GM12874 (cell line): ENCODE measurements around the gene TTLL10.

Experiments used
- TF ChIP-seq, protein P1 (sequence below): IDR thresholded peaks from 2 replicates; pipeline ENCODE4 v1.5.1; 2011; ENCODE audit warnings: low read depth, mild to moderate bottlenecking, control low read depth, low read length, moderate library complexity; ENCODE audit not compliant: insufficient read depth

Gene TTLL10

DNA sequence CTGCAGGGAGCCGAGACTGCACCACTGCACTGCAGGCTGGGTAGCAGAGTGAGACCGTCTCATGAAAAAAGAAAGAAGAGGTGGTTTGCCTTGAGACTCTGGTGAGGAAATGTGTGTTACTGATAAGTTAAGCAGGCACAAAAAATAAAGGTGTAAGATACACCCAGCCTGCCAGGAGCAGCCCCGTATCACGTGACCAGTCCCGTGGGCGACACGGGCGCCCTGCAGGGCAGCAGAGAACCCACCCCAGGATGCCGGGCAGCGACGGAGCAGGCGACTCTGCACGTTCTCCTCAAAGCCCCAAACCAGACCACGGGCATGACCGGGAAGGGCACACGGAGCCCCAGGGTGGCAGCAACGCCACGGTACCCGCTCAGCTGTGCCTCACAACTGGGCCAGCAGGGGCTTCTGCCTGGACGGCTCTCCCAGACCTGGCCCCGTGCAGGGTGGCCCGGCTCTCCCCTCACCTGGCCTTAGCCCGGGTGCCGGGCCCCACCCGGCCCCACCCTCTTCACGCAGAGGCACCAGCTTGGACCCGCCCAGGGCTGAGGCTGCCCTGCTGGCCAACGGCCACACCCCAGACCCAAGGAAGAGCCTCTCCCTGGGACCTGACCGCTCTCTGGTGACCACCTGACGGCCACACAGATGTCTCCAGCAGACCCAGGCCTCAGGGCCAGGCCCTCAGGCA, 48.4 kb downstream of the TTLL10 start:
- TF ChIP-seq, protein P1, sequence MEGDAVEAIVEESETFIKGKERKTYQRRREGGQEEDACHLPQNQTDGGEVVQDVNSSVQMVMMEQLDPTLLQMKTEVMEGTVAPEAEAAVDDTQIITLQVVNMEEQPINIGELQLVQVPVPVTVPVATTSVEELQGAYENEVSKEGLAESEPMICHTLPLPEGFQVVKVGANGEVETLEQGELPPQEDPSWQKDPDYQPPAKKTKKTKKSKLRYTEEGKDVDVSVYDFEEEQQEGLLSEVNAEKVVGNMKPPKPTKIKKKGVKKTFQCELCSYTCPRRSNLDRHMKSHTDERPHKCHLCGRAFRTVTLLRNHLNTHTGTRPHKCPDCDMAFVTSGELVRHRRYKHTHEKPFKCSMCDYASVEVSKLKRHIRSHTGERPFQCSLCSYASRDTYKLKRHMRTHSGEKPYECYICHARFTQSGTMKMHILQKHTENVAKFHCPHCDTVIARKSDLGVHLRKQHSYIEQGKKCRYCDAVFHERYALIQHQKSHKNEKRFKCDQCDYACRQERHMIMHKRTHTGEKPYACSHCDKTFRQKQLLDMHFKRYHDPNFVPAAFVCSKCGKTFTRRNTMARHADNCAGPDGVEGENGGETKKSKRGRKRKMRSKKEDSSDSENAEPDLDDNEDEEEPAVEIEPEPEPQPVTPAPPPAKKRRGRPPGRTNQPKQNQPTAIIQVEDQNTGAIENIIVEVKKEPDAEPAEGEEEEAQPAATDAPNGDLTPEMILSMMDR: no peak

DNA sequence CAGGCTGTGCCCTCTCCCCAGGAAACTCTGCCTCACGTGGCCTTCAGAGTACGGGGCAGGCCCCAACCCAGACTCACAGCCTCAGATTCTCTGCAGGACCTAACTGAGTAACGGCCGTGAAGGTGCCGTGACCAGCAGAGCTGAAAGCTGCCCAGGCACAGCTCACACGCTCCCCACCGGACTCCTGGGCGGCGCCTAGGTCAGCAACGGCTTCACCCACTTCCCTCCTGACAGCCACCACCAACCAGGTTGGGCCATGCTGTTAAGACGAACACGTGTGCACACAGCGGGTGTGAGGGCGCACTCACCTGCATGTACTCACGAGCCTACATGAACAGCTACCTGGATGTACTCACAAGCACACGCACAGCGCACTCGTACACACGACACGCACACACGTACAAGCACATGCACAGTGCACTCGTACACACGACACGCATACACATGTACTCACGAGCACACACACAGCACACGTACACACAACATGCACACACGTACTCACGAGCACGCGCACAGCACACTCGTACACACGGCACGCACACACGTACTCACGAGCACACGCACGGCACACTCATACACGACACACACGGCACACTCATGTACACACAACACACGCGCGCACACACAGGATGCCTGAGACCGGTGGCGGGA, 49.0 kb downstream of the TTLL10 start:
- TF ChIP-seq, protein P1: no peak

DNA sequence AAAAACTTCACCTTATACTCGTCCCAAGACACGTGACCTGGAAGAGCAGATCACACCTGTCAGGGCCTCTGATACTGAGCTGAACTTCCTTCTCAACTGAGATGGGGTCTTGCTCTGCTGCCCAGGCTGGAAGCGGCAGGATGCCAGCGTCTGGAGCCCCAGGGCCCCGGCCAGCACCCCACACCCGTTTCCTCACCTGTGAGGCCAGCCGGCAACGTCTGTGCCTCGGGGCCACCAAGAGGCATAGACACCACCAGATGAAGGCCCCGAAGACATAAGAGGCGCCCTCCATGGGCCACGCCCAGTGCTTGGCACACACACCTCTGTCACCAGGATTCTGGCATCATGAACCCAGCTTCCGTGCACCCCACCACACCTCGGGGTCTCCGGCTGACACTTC, 49.6 kb downstream of the TTLL10 start:
- TF ChIP-seq, protein P1: no peak

DNA sequence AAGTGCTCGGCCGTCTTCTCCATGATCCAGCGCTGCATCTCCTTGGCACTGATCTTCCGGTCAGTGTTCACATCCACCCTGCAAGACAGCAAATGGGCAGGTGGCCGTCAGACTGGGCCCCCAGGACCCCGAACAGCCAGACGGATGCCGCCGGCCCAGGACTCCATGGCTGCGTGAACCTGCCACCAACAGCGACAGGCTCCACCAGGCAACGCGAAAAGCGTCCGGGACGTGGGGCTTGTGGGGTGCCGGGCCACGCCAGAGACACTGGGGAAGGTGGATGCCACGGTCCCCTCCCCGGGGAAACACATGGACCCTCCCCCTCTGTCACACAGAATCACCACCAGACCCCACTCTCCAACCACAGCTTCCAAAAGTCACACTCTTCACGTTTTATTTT, 50.2 kb downstream of the TTLL10 start:
- TF ChIP-seq, protein P1: no peak

- TF ChIP-seq, protein P1: no peak
These were observed 51.7 kb downstream of the TTLL10 start for GRCh38 chr1:1225238-1225845.

GRCh38 chr1:1225913-1226312, 52.2 kb downstream of the TTLL10 start:
- TF ChIP-seq, protein P1: no peak

DNA sequence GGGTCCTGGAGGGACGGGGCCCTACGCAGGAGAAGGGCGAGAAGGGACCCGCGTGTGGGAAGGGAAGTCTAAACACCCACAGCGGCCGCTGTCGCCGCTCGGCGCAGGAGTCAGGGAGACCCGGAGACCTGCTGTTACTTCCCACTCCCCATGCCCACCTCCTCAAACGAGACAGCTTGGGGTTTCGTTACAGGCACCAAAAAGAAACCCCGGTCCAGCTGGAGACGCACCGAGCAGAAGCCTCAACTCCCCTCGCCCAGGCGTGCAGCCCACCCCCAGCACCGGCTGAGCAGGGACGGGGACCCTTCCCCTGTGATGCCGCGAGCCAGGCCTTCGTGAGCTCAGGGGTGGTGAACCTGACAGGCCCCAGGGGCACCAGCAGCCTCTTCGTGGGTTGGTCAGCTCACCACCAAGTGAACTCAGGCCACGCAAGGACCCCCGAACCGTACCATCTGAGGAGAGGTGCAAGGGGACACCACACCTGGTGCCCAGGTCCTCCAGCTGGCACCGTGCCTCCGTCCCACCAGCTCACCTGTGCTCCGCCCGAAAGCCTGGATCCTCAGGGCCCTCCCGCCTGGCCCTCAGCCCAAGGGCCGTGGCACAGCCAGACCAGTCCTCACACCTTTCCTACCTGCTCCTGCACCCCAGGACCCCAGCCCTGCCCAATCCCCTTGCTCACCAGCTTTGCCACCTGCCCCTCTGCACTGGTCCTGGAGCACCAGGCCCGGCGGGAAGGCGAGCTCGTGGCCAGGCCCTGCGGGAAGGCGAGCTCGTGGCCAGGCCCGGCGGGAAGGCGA, 53.1 kb downstream of the TTLL10 start:
- TF ChIP-seq, protein P1: no peak
